VCaP (cell line): ENCODE data around the gene NOD2.

ENCODE experiments used
- H3K27ac ChIP-seq: fragments of 450-650 bp; 2 replicates; pipeline ENCODE4 v1.5.1; 2017
- CTCF ChIP-seq: fragments of 450-650 bp; conservative IDR thresholded peaks from 2 replicates; pipeline ENCODE4 v1.5.1; 2017; ENCODE audit warnings: mild to moderate bottlenecking, moderate library complexity

Gene NOD2

GRCh38 chr16:50679676-50680555, 13.5 kb upstream of the NOD2 start:
- no peak for TF ChIP-seq CTCF

GRCh38 chr16:50680556-50680893, 12.9 kb upstream of the NOD2 start:
- no peak overlapping the region for H3K27ac ChIP-seq
- no peak for TF ChIP-seq CTCF

More at GRCh38 chr16:50679676-50680555, 13.5 kb upstream of the NOD2 start:
- H3K27ac ChIP-seq: no peak overlapping the region

- no peak for TF ChIP-seq CTCF
- no peak within 1 kb of the TSS for H3K27ac ChIP-seq
These were observed 12.2 kb upstream of the NOD2 start, which contains the start of gene SNX20 for GRCh38 chr16:50681021-50681885. TSS of gene SNX20 (minus strand) at chr16:50681312. CDS start at chr16:50677526, 3,786 bp downstream.

GRCh38 chr16:50683689-50684374, 9.6 kb upstream of the NOD2 start:
- H3K27ac ChIP-seq: no peak overlapping the region

GRCh38 chr16:50684823-50685461, 8.5 kb upstream of the NOD2 start:
- no peak overlapping the region for H3K27ac ChIP-seq
- no peak for TF ChIP-seq CTCF

More at GRCh38 chr16:50683689-50684374, 9.6 kb upstream of the NOD2 start:
- no peak for TF ChIP-seq CTCF

GRCh38 chr16:50685462-50686063, 7.8 kb upstream of the NOD2 start:
- H3K27ac ChIP-seq: no peak overlapping the region
- no peak for TF ChIP-seq CTCF
